Smooth muscle cell (in vitro differentiated cells): ENCODE results near the gene ATP6V0C. TPM values are rescaled to one million over a fixed set of nuclear protein-coding genes. Genes with fewer than 3 reads are reported as not detected.
"Not testable (repeated sequence)": the region's sequence is repeated elsewhere in the genome, so short reads cannot be mapped to it uniquely, and the experiment has no call there.

Experiments used
- DNase-seq: peaks from one replicate; lab custom pipeline; 2025; ENCODE audit not compliant: unreplicated experiment; lab: John Stamatoyannopoulos, UW
- H2AFZ ChIP-seq: fragments of 200-600 bp; sonication (generic); 2 replicates; pipeline ENCODE4 v1.6.0; 2016; ENCODE audit warnings: antibody characterized with exemption, low read depth, mild to moderate bottlenecking
- H3F3A ChIP-seq: fragments of 200-600 bp; sonication (generic); 2 replicates; pipeline ENCODE4 v1.6.0; 2017; ENCODE audit warnings: antibody characterized with exemption, low read depth
- H3K27ac ChIP-seq: fragments of 200-600 bp; sonication (generic); 2 replicates; pipeline ENCODE4 v1.5.1; 2016; ENCODE audit warnings: low read depth, mild to moderate bottlenecking
- H3K27me3 ChIP-seq: fragments of 200-600 bp; sonication (generic); 2 replicates; pipeline ENCODE4 v1.6.1; 2016; ENCODE audit warnings: low read depth, mild to moderate bottlenecking
- H3K36me3 ChIP-seq: fragments of 200-600 bp; sonication (generic); 2 replicates; pipeline ENCODE4 v1.5.1; 2016; ENCODE audit warnings: low read depth
- H3K4me1 ChIP-seq: fragments of 200-600 bp; sonication (generic); 2 replicates; pipeline ENCODE4 v1.5.1; 2016; ENCODE audit warnings: low read depth
- H3K4me2 ChIP-seq: fragments of 200-600 bp; sonication (generic); 2 replicates; pipeline ENCODE4 v1.6.0; 2016; ENCODE audit warnings: mild to moderate bottlenecking
- H3K4me3 ChIP-seq: fragments of 200-600 bp; sonication (generic); 2 replicates; pipeline ENCODE4 v1.5.1; 2016; ENCODE audit warnings: mild to moderate bottlenecking
- H3K79me2 ChIP-seq: fragments of 200-600 bp; sonication (generic); 2 replicates; pipeline ENCODE4 v1.6.0; 2016; ENCODE audit warnings: low read depth, mild to moderate bottlenecking
- H3K9ac ChIP-seq: fragments of 200-600 bp; sonication (generic); 2 replicates; pipeline ENCODE4 v1.6.0; 2016; ENCODE audit warnings: low read depth
- H3K9me3 ChIP-seq: fragments of 200-600 bp; sonication (generic); replicated peaks from 2 replicates; pipeline ENCODE4 v1.5.1; 2016; ENCODE audit warnings: low read depth
- H4K20me1 ChIP-seq: fragments of 200-600 bp; sonication (generic); 2 replicates; pipeline ENCODE4 v1.6.0; 2016; ENCODE audit warnings: low read depth
- CTCF ChIP-seq: fragments of 200-600 bp; sonication (generic); IDR thresholded peaks from 2 replicates; pipeline ENCODE4 v1.5.1; 2017; ENCODE audit warnings: borderline replicate concordance, mild to moderate bottlenecking, antibody characterized with exemption; ENCODE audit not compliant: insufficient read depth, poor library complexity, severe bottlenecking
- WGBS: methylation state at CpG from one replicate; pipeline ENCODE4 v1.1.7; 2016; ENCODE audit warnings: low lambda C conversion rate; 5-methylcytosine and 5-hydroxymethylcytosine counted together
- microRNA counts: library from miRNA; unstranded; fragments of <30 nt; microRNA quantifications from one replicate; lab custom pipeline; 2016
- microRNA-seq: library from miRNA; unstranded; fragments of <30 nt; microRNA quantifications from one replicate; pipeline ENCODE4, GENCODE V29; 2016; ENCODE audit warnings: borderline number of aligned reads
- polyA plus RNA-seq: library from polyadenylated mRNA; unstranded; fragments of >200 nt; fragmentation: Nextera tagmentation; extraction: Ambion mirVana; gene quantifications from 2 replicates; pipeline ENCODE4 v1.2.1, GENCODE V29; 2016
- small RNA-seq: library from RNA; depleted of rRNA; stranded (forward); fragments of <200 nt; gene quantifications from one replicate; pipeline ENCODE3, GENCODE V24; 2014
- total RNA-seq: library from RNA; depleted of rRNA; stranded (reverse); fragments of >200 nt; gene quantifications from 2 replicates; pipeline ENCODE4 v1.2.3, GENCODE V29; 2014

Gene ATP6V0C
- total and polyA plus RNA-seq, 2 experiments from 2014 or later, result 99.2 to 207 TPM

- TF ChIP-seq CTCF, result peak; percentile 50
These were observed 47.0 kb downstream of the ATP6V0C start for GRCh38 chr16:2560798-2561133.

GRCh38 chr16:2567506-2567905 lies 53.8 kb downstream of the ATP6V0C start:
- H3K9me3 ChIP-seq, H3K4me1 ChIP-seq, H3K4me2 ChIP-seq, DNase-seq, H3F3A ChIP-seq, H3K9ac ChIP-seq, H3K79me2 ChIP-seq, H3K27ac ChIP-seq, H3K4me3 ChIP-seq, H3K27me3 ChIP-seq, H3K36me3 ChIP-seq, H2AFZ ChIP-seq, H4K20me1 ChIP-seq: not testable (repeated sequence)
- WGBS, result no CpG with 5 or more reads among the region's 6 CpGs

More at GRCh38 chr16:2560798-2561133, 47.0 kb downstream of the ATP6V0C start:
- H3K4me1 ChIP-seq, H3K9me3 ChIP-seq, H3K27ac ChIP-seq, H3K9ac ChIP-seq, DNase-seq, H4K20me1 ChIP-seq, H3K79me2 ChIP-seq, H2AFZ ChIP-seq, H3K4me3 ChIP-seq, H3K27me3 ChIP-seq, H3K36me3 ChIP-seq, H3K4me2 ChIP-seq, H3F3A ChIP-seq: not testable (repeated sequence)
- 13% methylated on average over 3 of the region's 4 CpGs for WGBS

GRCh38 chr16:2568573-2568972 lies 54.8 kb downstream of the ATP6V0C start:
- no CpG with 5 or more reads among the region's 11 CpGs for WGBS
- H4K20me1 ChIP-seq, result not testable (repeated sequence)

More at GRCh38 chr16:2568573-2568972, 54.8 kb downstream of the ATP6V0C start:
- H3K36me3 ChIP-seq, H3K9ac ChIP-seq, DNase-seq, H3K9me3 ChIP-seq, H3K27ac ChIP-seq, H3K27me3 ChIP-seq, H3K79me2 ChIP-seq, H3K4me3 ChIP-seq, H3K4me1 ChIP-seq, H3F3A ChIP-seq, H3K4me2 ChIP-seq, H2AFZ ChIP-seq: not testable (repeated sequence)

MicroRNA genes within 50 kb of the gene (microRNA counts, 767-probe panel; counts per million panel counts)
- 183 counts per million for microRNA hsa-miR-3178 (lab: Ali Mortazavi, UCI)

Small RNAs within 50 kb of the gene (microRNA-seq; reads per million reads assigned to microRNA genes)
- gene MIR3178 (not detected), gene MIR6768 (not detected)

Small RNAs within 50 kb of the gene (small RNA-seq; reads per million reads assigned to genes)
- gene AC093525.1, result not detected
- gene MIR3178, result not detected
- gene MIR6768, result not detected

Other genes with a start within 250 kb of the ATP6V0C start
- 82.9 and 87.9 TPM in 2 replicates for gene RNPS1, start 245.8 kb upstream of the ATP6V0C start, total RNA-seq
- gene RNPS1, start 245.8 kb upstream of the ATP6V0C start, polyA plus RNA-seq, result 192 and 206 TPM in 2 replicates
- 0.76 and 2.2 TPM in 2 replicates for gene ABCA3, start 173.2 kb upstream of the ATP6V0C start, total RNA-seq
- gene ABCA3, start 173.2 kb upstream of the ATP6V0C start, polyA plus RNA-seq, result 1.4 and 1.7 TPM in 2 replicates
- 3.6 and 4.9 TPM in 2 replicates for gene CCNF, start 84.5 kb upstream of the ATP6V0C start, total RNA-seq
- 6.6 and 12.8 TPM in 2 replicates for gene CCNF, start 84.5 kb upstream of the ATP6V0C start, polyA plus RNA-seq
- gene TEDC2, start 53.8 kb upstream of the ATP6V0C start, total RNA-seq, result 4.7 and 8.0 TPM in 2 replicates
- 8.5 and 13.3 TPM in 2 replicates for gene TEDC2, start 53.8 kb upstream of the ATP6V0C start, polyA plus RNA-seq
- 0.18 and 5.2 TPM in 2 replicates for gene NTN3, start 42.7 kb upstream of the ATP6V0C start, total RNA-seq
- gene NTN3, start 42.7 kb upstream of the ATP6V0C start, polyA plus RNA-seq, result 0.23 and 0.57 TPM in 2 replicates
- 5.1 and 9.2 TPM in 2 replicates for gene TBC1D24, start 38.8 kb upstream of the ATP6V0C start, total RNA-seq
- gene TBC1D24, start 38.8 kb upstream of the ATP6V0C start, polyA plus RNA-seq, result 4.9 and 5.5 TPM in 2 replicates
- gene AMDHD2, start 6.4 kb downstream of the ATP6V0C start, total RNA-seq, result 12.0 and 15.7 TPM in 2 replicates
- 14.2 and 20.8 TPM in 2 replicates for gene AMDHD2, start 6.4 kb downstream of the ATP6V0C start, polyA plus RNA-seq
- gene CEMP1, start 17.5 kb downstream of the ATP6V0C start, total RNA-seq, result not detected in 2 replicates
- gene CEMP1, start 17.5 kb downstream of the ATP6V0C start, polyA plus RNA-seq, result 1.7 and 5.1 TPM in 2 replicates
- 22.3 and 23.8 TPM in 2 replicates for gene PDPK1, start 24.1 kb downstream of the ATP6V0C start, total RNA-seq
- gene PDPK1, start 24.1 kb downstream of the ATP6V0C start, polyA plus RNA-seq, result 16.4 and 25.4 TPM in 2 replicates
- gene KCTD5, start 168.6 kb downstream of the ATP6V0C start, total RNA-seq, result 27.0 and 38.2 TPM in 2 replicates
- 35.5 and 36.6 TPM in 2 replicates for gene KCTD5, start 168.6 kb downstream of the ATP6V0C start, polyA plus RNA-seq
- 0.63 and 2.7 TPM in 2 replicates for gene PRSS27, start 206.3 kb downstream of the ATP6V0C start, total RNA-seq
- gene PRSS27, start 206.3 kb downstream of the ATP6V0C start, polyA plus RNA-seq, result 2.3 and 3.3 TPM in 2 replicates
- gene SRRM2, start 238.7 kb downstream of the ATP6V0C start, total RNA-seq, result 83.0 and 125 TPM in 2 replicates
- 280 and 434 TPM in 2 replicates for gene SRRM2, start 238.7 kb downstream of the ATP6V0C start, polyA plus RNA-seq